Measurements from ENCODE around the gene ZNF526. TPM values are rescaled to one million over a fixed set of nuclear protein-coding genes. Genes with fewer than 3 reads are reported as not detected.

Gene ZNF526
- total RNA-seq, 1 donor from 2014 or later, result 20.0 TPM

- intact Hi-C loops (cut with micrococcal nuclease), result loop anchor here (1.0 kb wide), 3 partner anchors 22 to 105 kb away; partner anchors contain the start of genes GSK3A and MEGF8
Observed at GRCh38 chr19:42220751-42221097, 612 bp downstream of the ZNF526 start.

GRCh38 chr19:42224940-42225717, 5.0 kb downstream of the ZNF526 start:
- intact Hi-C loops (cut with micrococcal nuclease), result no loop called here

GRCh38 chr19:42225718-42226292, 5.7 kb downstream of the ZNF526 start:
- intact Hi-C loops (cut with micrococcal nuclease), result no loop called here

DNA sequence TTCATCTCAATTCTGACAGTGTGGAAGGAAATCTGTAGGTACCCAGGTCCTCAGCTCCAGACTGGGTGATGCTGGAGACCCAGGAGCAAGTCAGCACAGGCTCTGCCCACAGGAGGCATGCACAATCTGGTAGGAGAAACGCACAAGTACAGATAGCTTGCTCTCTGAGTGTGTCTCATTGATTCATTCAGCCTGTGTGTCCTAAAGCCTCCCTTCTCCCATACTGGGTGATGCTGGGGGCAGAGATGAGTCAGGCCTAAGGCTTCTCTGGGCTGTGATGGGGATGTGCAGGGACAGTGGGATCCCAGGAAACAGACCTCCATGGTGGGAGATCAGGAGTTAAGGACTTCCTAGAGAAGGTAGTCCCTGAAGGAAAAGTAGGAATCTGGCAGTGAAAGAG, 6.8 kb downstream of the ZNF526 start:
- intact Hi-C loops (cut with micrococcal nuclease), result no loop called here

DNA sequence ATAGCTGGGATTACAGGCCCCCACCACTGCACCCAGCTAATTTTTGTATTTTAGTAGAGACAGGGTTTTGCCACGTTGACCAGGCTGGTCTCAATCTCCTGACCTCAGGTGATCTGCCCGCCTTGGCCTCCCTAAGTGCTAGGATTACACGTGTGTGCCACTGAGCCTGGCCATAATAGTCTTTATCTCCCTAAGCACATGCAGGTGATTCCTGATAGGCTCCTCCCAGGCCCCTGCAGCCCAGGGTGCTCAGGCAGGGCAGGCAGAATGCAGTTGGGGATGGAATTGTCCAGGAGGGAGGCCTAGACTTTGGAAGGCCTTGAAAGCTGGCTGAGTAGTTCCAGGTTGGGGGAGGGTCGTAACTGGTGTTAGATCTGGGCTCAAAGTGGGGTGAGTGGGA, 8.5 kb downstream of the ZNF526 start:
- intact Hi-C loops (cut with micrococcal nuclease), result no loop called here

- intact Hi-C loops (cut with micrococcal nuclease), result no loop called here
Observed at GRCh38 chr19:42229301-42229854, 9.3 kb downstream of the ZNF526 start.

- intact Hi-C loops (cut with micrococcal nuclease), result no loop called here
Observed at GRCh38 chr19:42229855-42230351, 9.8 kb downstream of the ZNF526 start.

GRCh38 chr19:42230571-42230970, 10.5 kb downstream of the ZNF526 start:
- intact Hi-C loops (cut with micrococcal nuclease), result no loop called here

DNA sequence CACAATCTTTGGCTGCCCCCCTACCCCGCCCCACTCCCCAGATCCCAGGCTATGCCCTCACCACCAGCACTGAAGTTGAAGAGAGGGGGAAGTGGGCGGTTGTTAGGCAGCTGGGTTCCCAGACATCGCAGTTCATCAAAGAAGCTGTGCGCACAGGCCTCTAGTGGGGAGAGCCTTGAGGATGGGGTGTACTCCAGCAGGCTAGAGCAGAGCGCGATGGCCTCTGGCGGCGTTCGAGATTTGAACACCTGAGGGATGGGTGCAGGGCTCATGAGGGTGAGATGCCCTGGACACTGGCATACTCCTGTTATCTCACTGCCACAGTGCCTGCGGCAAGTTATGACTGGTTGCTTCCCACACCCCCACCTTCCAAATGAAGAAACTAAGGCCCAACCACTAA, 12.3 kb downstream of the ZNF526 start:
- intact Hi-C loops (cut with micrococcal nuclease), result no loop called here

GRCh38 chr19:42233106-42233505, 13.0 kb downstream of the ZNF526 start:
- intact Hi-C loops (cut with micrococcal nuclease), result no loop called here

- intact Hi-C loops (cut with micrococcal nuclease), result no loop called here
Observed at GRCh38 chr19:42233678-42234292, 13.7 kb downstream of the ZNF526 start.

GRCh38 chr19:42234364-42234763, 14.3 kb downstream of the ZNF526 start:
- intact Hi-C loops (cut with micrococcal nuclease), result no loop called here

GRCh38 chr19:42235181-42235580, 15.1 kb downstream of the ZNF526 start:
- intact Hi-C loops (cut with micrococcal nuclease), result no loop called here

- intact Hi-C loops (cut with micrococcal nuclease), result no loop called here
Observed at GRCh38 chr19:42239544-42240220, 19.6 kb downstream of the ZNF526 start.

- intact Hi-C loops (cut with micrococcal nuclease), result no loop called here
Observed at GRCh38 chr19:42241279-42241678, 21.2 kb downstream of the ZNF526 start.

GRCh38 chr19:42242069-42242511, 22.0 kb downstream of the ZNF526 start:
- intact Hi-C loops (cut with micrococcal nuclease), result loop anchor here (1.0 kb wide), 5 partner anchors 22 to 167 kb away; partner anchors contain the start of gene ZNF526

GRCh38 chr19:42242512-42243409, 22.6 kb downstream of the ZNF526 start, which contains the start of gene GSK3A:
Gene GSK3A (minus strand): TSS chr19:42242602. CDS start chr19:42242465, 137 bp downstream.
- intact Hi-C loops (cut with micrococcal nuclease), result loop anchor here (1.0 kb wide), 7 partner anchors 22 to 181 kb away; partner anchors contain the start of gene ZNF526

GRCh38 chr19:42244347-42245220, 24.5 kb downstream of the ZNF526 start:
- intact Hi-C loops (cut with micrococcal nuclease), result loop anchor here (1.0 kb wide), 3 partner anchors 9 to 112 kb away; partner anchors contain the start of genes MEGF8 and POU2F2

DNA sequence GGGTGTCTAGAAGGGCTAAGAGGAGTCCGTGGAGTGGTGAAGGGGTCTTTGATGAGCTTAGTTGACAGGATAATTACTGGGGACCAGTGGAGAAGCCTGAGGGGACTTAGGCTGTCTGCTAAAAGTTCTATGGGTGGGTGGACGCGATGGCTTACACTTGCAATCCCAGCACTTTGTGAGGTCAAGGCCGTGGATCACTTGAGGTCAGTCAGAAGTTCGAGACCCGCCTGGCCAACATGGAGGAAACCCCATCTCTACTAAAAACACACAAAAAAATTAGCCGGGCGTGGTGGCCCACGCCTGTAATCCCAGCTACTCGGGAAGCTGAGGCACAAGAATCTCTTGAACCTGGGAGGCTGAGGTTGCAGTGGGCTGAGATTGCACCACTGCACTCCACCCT, 25.1 kb downstream of the ZNF526 start:
- intact Hi-C loops (cut with micrococcal nuclease), result no loop called here

Data from T-helper 2 cell treated with Interferon-gamma antibody and Interleukin-4, amounts not matched to agents 100 ng/mL and 5 ng/mL, for 36 hours (primary cell).